ENCODE results near the gene MEF2D. TPM values are rescaled to one million over a fixed set of nuclear protein-coding genes. Genes with fewer than 3 reads are reported as not detected.

MEF2D gene
- total and polyA plus RNA-seq, 7 experiments from 2014 or later = 4.5 to 190 (median 61.6) TPM

GRCh38 chr1:156523801-156524480 is 23.4 kb upstream of the MEF2D start:
- ATAC-seq (no peak), DNase-seq (no peak)
- ChIA-PET CTCF (interaction anchor here (0.7 to 1.9 kb wide), 2 partner anchors 23 to 43 kb away, joined by 3 to 5 read pairs; partner anchors contain the start of gene MEF2D), POLR2A (interaction anchor here (0.5 to 3.3 kb wide), 6 partner anchors 19 to 1004 kb away, joined by 4 to 32 read pairs (median 4); partner anchors contain the start of gene MEF2D)
- H3K4me1 ChIP-seq (ENCODE audit: control insufficient read depth in 2 of 2, insufficient read depth in 2 of 2, low read length in 2 of 2) = peaks cover 23 to 31% of the 10 kb centered on the region in 2 donors
- Mint-ChIP-seq H3K9me3 (no peaks in the 10 kb centered on the region), H3K36me3 (peaks cover 0 to 12% (median 0%) of the 10 kb centered on the region in 5 donors), H3K27ac (peak overlapping the region in 8 of 9 donors; percentile 44 to 86 (median 58)), H3K27me3 (no peaks in the 10 kb centered on the region), H3K4me3 (peak overlapping the region in 8 of 10 donors; percentile 13 to 65 (median 54)), H3K4me1 (peaks cover 34 to 41% (median 34%) of the 10 kb centered on the region in 7 donors)
- H3K36me3 ChIP-seq (ENCODE audit: control insufficient read depth in 2 of 3, insufficient read depth in 3 of 3, low read length in 3 of 3) = no peaks in the 10 kb centered on the region
- no peaks in the 10 kb centered on the region for H3K27me3 ChIP-seq (ENCODE audit: control insufficient read depth in 2 of 2, insufficient read depth in 2 of 2, low read length in 2 of 2)
- no peaks in the 10 kb centered on the region for H3K9me3 ChIP-seq (ENCODE audit: control insufficient read depth in 2 of 3, low read length in 3 of 3)
- intact Hi-C loops (cut with micrococcal nuclease) = loop anchor here in 1 of 2 donors (5.0 kb wide), 1 partner anchor 37 kb away; no protein-coding TSS in a partner anchor
- H3K4me3 ChIP-seq (ENCODE audit: low read length) = no peak overlapping the region
- H3K27ac ChIP-seq (ENCODE audit: low read depth, low read length) = no peak overlapping the region

GRCh38 chr1:156522443-156522970 is 21.9 kb upstream of the MEF2D start:
- no peak overlapping the region for H3K27ac ChIP-seq (ENCODE audit: low read depth, low read length)
- no peak for ATAC-seq
- peaks cover 15 to 20% of the 10 kb centered on the region in 2 donors for H3K4me1 ChIP-seq (ENCODE audit: control insufficient read depth in 2 of 2, insufficient read depth in 2 of 2, low read length in 2 of 2)
- no peaks in the 10 kb centered on the region for H3K27me3 ChIP-seq (ENCODE audit: control insufficient read depth in 2 of 2, insufficient read depth in 2 of 2, low read length in 2 of 2)
- ChIA-PET CTCF (interaction anchor here (0.9 kb wide), 1 partner anchor 137 kb away, joined by 3 read pairs; no protein-coding TSS in a partner anchor), POLR2A (no interaction called here)
- Mint-ChIP-seq H3K27me3 (no peaks in the 10 kb centered on the region), H3K9me3 (no peaks in the 10 kb centered on the region), H3K4me1 (peaks cover 23 to 29% (median 27%) of the 10 kb centered on the region in 7 donors), H3K36me3 (peaks cover 0 to 8% (median 0%) of the 10 kb centered on the region in 5 donors), H3K27ac (peak overlapping the region in 2 of 9 donors; percentile 41 to 81), H3K4me3 (no peak overlapping the region)
- no peak overlapping the region for H3K4me3 ChIP-seq (ENCODE audit: low read length)
- DNase-seq = no peak
- no peaks in the 10 kb centered on the region for H3K9me3 ChIP-seq (ENCODE audit: control insufficient read depth in 2 of 3, low read length in 3 of 3)
- H3K36me3 ChIP-seq (ENCODE audit: control insufficient read depth in 2 of 3, insufficient read depth in 3 of 3, low read length in 3 of 3) = no peaks in the 10 kb centered on the region
- intact Hi-C loops (cut with micrococcal nuclease) = loop anchor here in 1 of 2 donors (5.0 kb wide), 1 partner anchor 35 kb away; no protein-coding TSS in a partner anchor

- ChIA-PET POLR2A (interaction anchor here (0.8 kb wide), 1 partner anchor 9 kb away, joined by 3 read pairs; no protein-coding TSS in a partner anchor), CTCF (interaction anchor here (0.6 kb wide), 1 partner anchor 17 kb away, joined by 4 read pairs; the partner anchor contains the start of gene MEF2D)
- no peak overlapping the region for H3K4me3 Mint-ChIP-seq
- H3K27me3 Mint-ChIP-seq = no peaks in the 10 kb centered on the region
- intact Hi-C loops (cut with micrococcal nuclease) = no loop called here
- H3K9me3 ChIP-seq (ENCODE audit: control insufficient read depth in 2 of 3, low read length in 3 of 3) = no peaks in the 10 kb centered on the region
- H3K27ac ChIP-seq (ENCODE audit: low read depth, low read length) = no peak overlapping the region
- H3K27me3 ChIP-seq (ENCODE audit: control insufficient read depth in 2 of 2, insufficient read depth in 2 of 2, low read length in 2 of 2) = no peaks in the 10 kb centered on the region
- H3K4me3 ChIP-seq (ENCODE audit: low read length) = no peak overlapping the region
- no peaks in the 10 kb centered on the region for H3K9me3 Mint-ChIP-seq
- DNase-seq = no peak
- no peaks in the 10 kb centered on the region for H3K36me3 ChIP-seq (ENCODE audit: control insufficient read depth in 2 of 3, insufficient read depth in 3 of 3, low read length in 3 of 3)
- H3K4me1 ChIP-seq (ENCODE audit: control insufficient read depth in 2 of 2, insufficient read depth in 2 of 2, low read length in 2 of 2) = no peaks in the 10 kb centered on the region
- H3K36me3 Mint-ChIP-seq = no peaks in the 10 kb centered on the region
- H3K27ac Mint-ChIP-seq = no peak overlapping the region
- H3K4me1 Mint-ChIP-seq = no peaks in the 10 kb centered on the region
- no peak for ATAC-seq
Measured at GRCh38 chr1:156517748-156518147, 17.2 kb upstream of the MEF2D start.

- Histone ChIP-seq H3K9me3 (ENCODE audit: control insufficient read depth in 2 of 3, low read length in 3 of 3) (no peaks in the 10 kb centered on the region), H3K4me3 (ENCODE audit: low read length) (no peak overlapping the region), H3K36me3 (ENCODE audit: control insufficient read depth in 2 of 3, insufficient read depth in 3 of 3, low read length in 3 of 3) (no peaks in the 10 kb centered on the region), H3K27ac (ENCODE audit: low read depth, low read length) (no peak overlapping the region), H3K27me3 (ENCODE audit: control insufficient read depth in 2 of 2, insufficient read depth in 2 of 2, low read length in 2 of 2) (no peaks in the 10 kb centered on the region), H3K4me1 (ENCODE audit: control insufficient read depth in 2 of 2, insufficient read depth in 2 of 2, low read length in 2 of 2) (no peaks in the 10 kb centered on the region)
- no peaks in the 10 kb centered on the region for H3K36me3 Mint-ChIP-seq
- intact Hi-C loops (cut with micrococcal nuclease) = no loop called here
- H3K27me3 Mint-ChIP-seq = peaks cover 0 to 2% (median 0%) of the 10 kb centered on the region in 5 donors
- DNase-seq = no peak
- ChIA-PET CTCF (interaction anchor here (0.7 to 1.0 kb wide), 3 partner anchors 12 to 173 kb away, joined by 3 read pairs; no protein-coding TSS in a partner anchor), POLR2A (interaction anchor here (0.9 kb wide), 1 partner anchor 64 kb away, joined by 4 read pairs; no protein-coding TSS in a partner anchor)
- no peak overlapping the region for H3K27ac Mint-ChIP-seq
- H3K4me3 Mint-ChIP-seq = no peak overlapping the region
- no peak for ATAC-seq
- peaks cover 0 to 7% (median 0%) of the 10 kb centered on the region in 7 donors for H3K4me1 Mint-ChIP-seq
- no peaks in the 10 kb centered on the region for H3K9me3 Mint-ChIP-seq
Measured at GRCh38 chr1:156516821-156517220, 16.2 kb upstream of the MEF2D start.

- no peaks in the 10 kb centered on the region for H3K36me3 Mint-ChIP-seq
- H3K27me3 Mint-ChIP-seq = peaks cover 0 to 2% (median 0%) of the 10 kb centered on the region in 5 donors
- peaks cover 0 to 9% (median 0%) of the 10 kb centered on the region in 7 donors for H3K4me1 Mint-ChIP-seq
- peak; percentile 67 for ATAC-seq
- Histone ChIP-seq H3K27me3 (ENCODE audit: control insufficient read depth in 2 of 2, insufficient read depth in 2 of 2, low read length in 2 of 2) (no peaks in the 10 kb centered on the region), H3K4me1 (ENCODE audit: control insufficient read depth in 2 of 2, insufficient read depth in 2 of 2, low read length in 2 of 2) (no peaks in the 10 kb centered on the region), H3K36me3 (ENCODE audit: control insufficient read depth in 2 of 3, insufficient read depth in 3 of 3, low read length in 3 of 3) (no peaks in the 10 kb centered on the region), H3K9me3 (ENCODE audit: control insufficient read depth in 2 of 3, low read length in 3 of 3) (no peaks in the 10 kb centered on the region), H3K27ac (ENCODE audit: low read depth, low read length) (no peak overlapping the region), H3K4me3 (ENCODE audit: low read length) (no peak overlapping the region)
- no peak overlapping the region for H3K4me3 Mint-ChIP-seq
- no peak for DNase-seq
- ChIA-PET POLR2A (no interaction called here), CTCF (interaction anchor here (0.9 kb wide), 1 partner anchor 36 kb away, joined by 5 read pairs; no protein-coding TSS in a partner anchor)
- intact Hi-C loops (cut with micrococcal nuclease) = no loop called here
- H3K27ac Mint-ChIP-seq = no peak overlapping the region
- no peaks in the 10 kb centered on the region for H3K9me3 Mint-ChIP-seq
Measured at GRCh38 chr1:156515956-156516355, 15.4 kb upstream of the MEF2D start.

GRCh38 chr1:156513185-156513584 is 12.6 kb upstream of the MEF2D start:
- no peaks in the 10 kb centered on the region for H3K9me3 ChIP-seq (ENCODE audit: control insufficient read depth in 2 of 3, low read length in 3 of 3)
- H3K27ac ChIP-seq (ENCODE audit: low read depth, low read length) = no peak overlapping the region
- no peak overlapping the region for H3K27ac Mint-ChIP-seq
- H3K36me3 Mint-ChIP-seq = no peaks in the 10 kb centered on the region
- CTCF ChIA-PET = no interaction called here
- POLR2A ChIA-PET = no interaction called here
- H3K9me3 Mint-ChIP-seq = no peaks in the 10 kb centered on the region
- no peak overlapping the region for H3K4me3 ChIP-seq (ENCODE audit: low read length)
- H3K4me1 Mint-ChIP-seq = peaks cover 13 to 21% (median 18%) of the 10 kb centered on the region in 7 donors
- peaks cover 4 to 6% of the 10 kb centered on the region in 2 donors for H3K4me1 ChIP-seq (ENCODE audit: control insufficient read depth in 2 of 2, insufficient read depth in 2 of 2, low read length in 2 of 2)
- no peaks in the 10 kb centered on the region for H3K36me3 ChIP-seq (ENCODE audit: control insufficient read depth in 2 of 3, insufficient read depth in 3 of 3, low read length in 3 of 3)
- H3K4me3 Mint-ChIP-seq = no peak overlapping the region
- DNase-seq (no peak), ATAC-seq (no peak)
- H3K27me3 Mint-ChIP-seq = peaks cover 0 to 2% (median 0%) of the 10 kb centered on the region in 5 donors
- H3K27me3 ChIP-seq (ENCODE audit: control insufficient read depth in 2 of 2, insufficient read depth in 2 of 2, low read length in 2 of 2) = no peaks in the 10 kb centered on the region
- intact Hi-C loops (cut with micrococcal nuclease) = no loop called here
